AG08396 (cell line): ENCODE results near the gene ADAMTSL1.

ENCODE experiments used
- DNase-seq: peaks from one replicate; pipeline ENCODE4 v3.0.0; 2012; ENCODE audit warnings: low spot score, mixed read lengths

Gene ADAMTSL1, protein sequence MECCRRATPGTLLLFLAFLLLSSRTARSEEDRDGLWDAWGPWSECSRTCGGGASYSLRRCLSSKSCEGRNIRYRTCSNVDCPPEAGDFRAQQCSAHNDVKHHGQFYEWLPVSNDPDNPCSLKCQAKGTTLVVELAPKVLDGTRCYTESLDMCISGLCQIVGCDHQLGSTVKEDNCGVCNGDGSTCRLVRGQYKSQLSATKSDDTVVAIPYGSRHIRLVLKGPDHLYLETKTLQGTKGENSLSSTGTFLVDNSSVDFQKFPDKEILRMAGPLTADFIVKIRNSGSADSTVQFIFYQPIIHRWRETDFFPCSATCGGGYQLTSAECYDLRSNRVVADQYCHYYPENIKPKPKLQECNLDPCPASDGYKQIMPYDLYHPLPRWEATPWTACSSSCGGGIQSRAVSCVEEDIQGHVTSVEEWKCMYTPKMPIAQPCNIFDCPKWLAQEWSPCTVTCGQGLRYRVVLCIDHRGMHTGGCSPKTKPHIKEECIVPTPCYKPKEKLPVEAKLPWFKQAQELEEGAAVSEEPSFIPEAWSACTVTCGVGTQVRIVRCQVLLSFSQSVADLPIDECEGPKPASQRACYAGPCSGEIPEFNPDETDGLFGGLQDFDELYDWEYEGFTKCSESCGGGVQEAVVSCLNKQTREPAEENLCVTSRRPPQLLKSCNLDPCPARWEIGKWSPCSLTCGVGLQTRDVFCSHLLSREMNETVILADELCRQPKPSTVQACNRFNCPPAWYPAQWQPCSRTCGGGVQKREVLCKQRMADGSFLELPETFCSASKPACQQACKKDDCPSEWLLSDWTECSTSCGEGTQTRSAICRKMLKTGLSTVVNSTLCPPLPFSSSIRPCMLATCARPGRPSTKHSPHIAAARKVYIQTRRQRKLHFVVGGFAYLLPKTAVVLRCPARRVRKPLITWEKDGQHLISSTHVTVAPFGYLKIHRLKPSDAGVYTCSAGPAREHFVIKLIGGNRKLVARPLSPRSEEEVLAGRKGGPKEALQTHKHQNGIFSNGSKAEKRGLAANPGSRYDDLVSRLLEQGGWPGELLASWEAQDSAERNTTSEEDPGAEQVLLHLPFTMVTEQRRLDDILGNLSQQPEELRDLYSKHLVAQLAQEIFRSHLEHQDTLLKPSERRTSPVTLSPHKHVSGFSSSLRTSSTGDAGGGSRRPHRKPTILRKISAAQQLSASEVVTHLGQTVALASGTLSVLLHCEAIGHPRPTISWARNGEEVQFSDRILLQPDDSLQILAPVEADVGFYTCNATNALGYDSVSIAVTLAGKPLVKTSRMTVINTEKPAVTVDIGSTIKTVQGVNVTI (N-terminal part only)

DNA sequence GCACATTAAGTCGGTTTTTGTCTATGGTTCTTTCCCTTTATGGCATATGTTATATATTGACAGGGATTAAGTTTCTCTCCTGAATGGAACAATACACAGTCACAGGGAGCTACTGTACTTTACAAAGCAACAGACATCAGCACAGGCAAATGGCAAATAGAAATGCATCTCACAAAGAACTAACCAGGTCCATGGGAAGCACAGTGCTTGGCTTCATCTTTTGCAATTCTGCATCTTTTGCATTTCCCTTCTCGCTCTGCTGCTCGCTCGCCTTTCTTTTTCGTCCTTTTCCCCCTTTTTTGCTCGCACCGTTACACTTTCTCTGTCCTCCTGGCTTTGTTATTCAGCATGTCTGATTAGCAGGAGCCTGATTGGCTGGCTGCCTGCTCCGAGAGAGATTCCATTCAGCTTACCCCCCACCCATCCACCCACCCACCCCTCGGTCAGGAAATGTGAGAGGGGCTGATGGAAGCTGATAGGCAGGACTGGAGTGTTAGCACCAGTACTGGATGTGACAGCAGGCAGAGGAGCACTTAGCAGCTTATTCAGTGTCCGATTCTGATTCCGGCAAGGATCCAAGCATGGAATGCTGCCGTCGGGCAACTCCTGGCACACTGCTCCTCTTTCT is at the start of gene ADAMTSL1:
Gene ADAMTSL1 (plus strand): TSS at position 502 of the 628 bp plus-strand sequence. CDS start 80 bp downstream, at position 582.
- peak; percentile 33 for DNase-seq

- DNase-seq: no peak
These were observed 46.3 kb upstream of the ADAMTSL1 start for GRCh38 chr9:18427691-18428090.

DNA sequence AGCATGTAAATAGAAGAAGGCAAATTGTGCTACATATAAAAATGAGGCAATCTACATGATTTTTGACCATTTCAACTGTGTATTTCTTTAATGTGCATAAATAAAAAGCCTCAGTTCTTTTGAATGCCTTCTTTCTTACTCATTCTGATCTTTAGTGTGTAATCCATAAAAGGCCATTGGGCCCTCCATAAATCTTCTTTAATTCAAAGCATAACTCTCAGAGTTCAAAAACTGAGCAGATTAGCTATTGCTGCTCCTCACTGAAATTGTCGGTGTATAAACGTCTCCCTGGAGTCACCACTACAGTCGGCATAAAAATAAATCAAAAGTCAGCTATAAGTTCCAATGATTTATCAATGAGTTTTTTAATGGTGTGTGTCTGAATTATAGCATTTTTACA is 45.3 kb upstream of the ADAMTSL1 start:
- no peak for DNase-seq

DNA sequence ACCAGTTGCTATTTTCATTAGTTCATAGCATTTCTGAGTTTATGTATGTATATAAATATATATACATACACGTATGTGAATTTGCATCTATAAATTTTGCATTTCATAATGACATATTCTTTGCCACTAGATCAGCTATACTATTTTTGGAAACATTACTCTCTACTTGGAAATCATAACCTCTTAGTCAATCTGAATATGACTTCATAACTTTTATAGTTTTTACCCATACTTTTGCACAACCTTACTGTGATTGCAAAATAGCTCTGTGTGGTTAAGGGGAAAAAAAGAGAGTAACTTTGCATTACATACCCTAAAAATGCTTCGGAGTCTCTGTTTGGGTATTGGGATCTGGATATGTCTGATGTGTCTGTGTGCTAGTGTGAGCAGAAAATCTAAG is 44.9 kb upstream of the ADAMTSL1 start:
- DNase-seq: no peak

DNA sequence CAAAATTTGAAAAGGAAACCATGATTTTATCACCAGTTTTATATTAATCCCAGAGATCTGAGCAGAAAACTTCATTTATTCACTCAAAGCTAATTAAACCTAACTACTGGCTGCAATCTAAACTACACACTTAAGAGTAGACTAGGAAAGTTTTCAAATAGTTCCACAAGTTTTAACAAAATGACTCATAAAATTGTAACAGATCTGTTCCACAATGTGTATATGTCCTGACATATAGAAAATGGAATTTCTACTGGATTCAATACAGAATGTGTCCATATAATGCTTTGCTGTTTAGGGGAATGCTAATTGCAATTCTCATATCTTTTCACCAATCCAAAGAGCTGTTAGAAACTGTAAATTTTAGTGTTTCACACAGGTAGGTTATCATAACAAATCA is 40.3 kb upstream of the ADAMTSL1 start:
- DNase-seq: no peak

- no peak for DNase-seq
These were observed 36.4 kb upstream of the ADAMTSL1 start for GRCh38 chr9:18437315-18438201.

DNA sequence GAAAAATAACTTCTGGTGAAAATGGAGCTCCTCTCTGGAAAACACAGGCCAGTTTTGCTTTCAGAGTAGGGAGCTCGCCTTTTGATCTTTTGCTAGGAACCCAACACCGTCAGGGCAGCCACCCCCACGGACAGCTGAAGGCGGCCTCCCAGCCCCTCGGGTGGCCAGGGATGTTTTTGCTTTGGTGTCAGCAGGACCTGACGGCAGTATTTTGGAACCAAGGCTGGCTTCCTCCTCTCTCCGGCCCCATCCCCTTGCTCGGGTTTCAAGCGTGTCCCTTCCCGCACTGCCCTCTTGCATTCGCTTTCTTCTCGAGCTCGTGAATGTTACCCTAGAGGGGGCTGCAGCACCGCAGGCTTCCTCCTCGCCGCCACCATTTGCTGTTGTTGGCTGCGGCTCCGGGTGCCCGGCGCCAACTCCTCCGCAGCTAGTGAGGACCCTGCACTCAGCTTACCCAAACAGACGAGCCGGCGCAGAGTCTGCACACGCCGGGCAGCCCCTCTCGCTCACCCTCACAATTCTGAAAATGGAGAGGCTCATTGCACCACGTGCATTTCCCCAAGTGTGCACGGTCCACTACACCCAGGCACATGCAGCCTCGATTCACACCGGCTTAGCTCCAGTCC is 35.5 kb upstream of the ADAMTSL1 start:
- peak; percentile 23 for DNase-seq

DNA sequence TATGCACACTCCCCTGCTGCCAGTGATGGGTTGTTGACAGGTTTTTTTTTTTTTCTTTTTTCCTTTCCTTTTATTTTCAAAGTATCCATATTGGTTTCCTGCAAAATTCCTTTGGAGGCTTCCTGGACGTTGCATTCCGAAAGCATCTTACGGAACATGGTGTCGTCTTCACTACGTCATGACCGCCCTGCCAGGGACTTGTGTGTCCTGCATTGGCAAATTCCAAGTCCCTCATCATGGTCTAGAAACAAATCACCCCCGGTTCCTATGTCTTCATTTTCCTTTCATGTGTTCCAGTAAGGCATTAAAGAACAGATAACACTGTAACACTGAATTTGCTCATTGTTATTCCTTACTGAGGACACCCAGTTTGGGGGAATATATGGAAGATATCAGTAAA is 35.0 kb upstream of the ADAMTSL1 start:
- DNase-seq: no peak

GRCh38 chr9:18441261-18441660 is 32.7 kb upstream of the ADAMTSL1 start:
- DNase-seq: no peak

GRCh38 chr9:18442629-18443491 is 31.1 kb upstream of the ADAMTSL1 start:
- peak; percentile 76 for DNase-seq

DNA sequence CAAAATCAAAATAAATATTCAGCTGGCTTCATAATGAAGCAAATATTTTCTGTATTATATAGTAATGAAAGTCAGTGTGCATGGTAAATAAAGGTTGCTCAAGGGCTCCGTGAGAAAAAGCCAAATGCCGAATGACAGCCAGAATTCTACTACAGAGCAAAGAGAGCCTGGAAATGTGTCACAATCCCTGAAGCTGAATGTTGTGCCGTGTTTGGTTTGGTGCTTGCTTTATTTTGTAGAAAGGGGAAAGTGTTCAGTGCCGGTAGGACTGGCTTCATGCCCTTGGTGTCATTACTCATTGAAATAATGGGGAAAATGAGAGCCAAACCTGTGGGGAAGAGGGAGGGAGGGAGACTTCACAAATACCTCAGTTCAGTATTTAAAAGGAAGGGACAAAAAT is 26.8 kb upstream of the ADAMTSL1 start:
- no peak for DNase-seq

- no peak for DNase-seq
These were observed 26.4 kb upstream of the ADAMTSL1 start for GRCh38 chr9:18447541-18447940.

- no peak for DNase-seq
These were observed 25.9 kb upstream of the ADAMTSL1 start for GRCh38 chr9:18448101-18448500.

DNA sequence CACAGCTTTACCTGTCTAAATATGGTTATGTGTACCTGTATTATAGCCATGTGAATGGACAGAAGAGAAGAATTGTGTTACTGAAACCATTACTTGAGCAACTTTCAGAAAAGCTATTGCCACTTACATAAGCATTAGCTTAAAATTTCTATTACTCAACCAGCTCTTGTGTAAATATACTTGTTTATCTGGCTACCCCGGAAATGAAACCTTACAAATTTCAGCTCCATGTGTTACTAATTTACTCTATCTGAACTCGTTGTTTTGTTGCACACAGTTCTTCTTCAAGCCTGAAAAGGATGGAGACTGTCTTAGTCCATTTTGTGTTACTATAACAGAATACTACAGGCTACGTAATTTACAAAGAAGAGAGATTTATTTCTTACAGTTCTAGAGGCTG is 22.5 kb upstream of the ADAMTSL1 start:
- no peak for DNase-seq

DNA sequence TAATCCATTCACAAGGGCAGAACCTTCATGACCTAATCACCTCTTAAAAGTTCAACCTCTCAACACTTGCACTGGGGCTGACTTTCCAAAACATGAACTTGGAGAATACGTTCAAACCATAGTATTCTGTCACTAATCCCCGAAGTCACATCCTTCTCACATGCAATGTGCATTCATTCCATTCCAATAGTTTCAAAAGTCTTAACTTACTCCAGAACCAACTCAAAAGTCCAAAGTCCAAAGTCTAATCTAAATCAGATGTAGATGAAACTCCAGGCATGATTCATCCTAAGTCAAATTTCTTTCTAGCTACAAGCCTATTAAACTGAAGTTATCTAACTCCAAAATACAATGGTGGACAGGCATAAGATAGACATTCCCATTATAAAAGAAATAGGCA is 21.7 kb upstream of the ADAMTSL1 start:
- no peak for DNase-seq

- no peak for DNase-seq
These were observed 17.2 kb upstream of the ADAMTSL1 start for GRCh38 chr9:18456624-18457237.

DNA sequence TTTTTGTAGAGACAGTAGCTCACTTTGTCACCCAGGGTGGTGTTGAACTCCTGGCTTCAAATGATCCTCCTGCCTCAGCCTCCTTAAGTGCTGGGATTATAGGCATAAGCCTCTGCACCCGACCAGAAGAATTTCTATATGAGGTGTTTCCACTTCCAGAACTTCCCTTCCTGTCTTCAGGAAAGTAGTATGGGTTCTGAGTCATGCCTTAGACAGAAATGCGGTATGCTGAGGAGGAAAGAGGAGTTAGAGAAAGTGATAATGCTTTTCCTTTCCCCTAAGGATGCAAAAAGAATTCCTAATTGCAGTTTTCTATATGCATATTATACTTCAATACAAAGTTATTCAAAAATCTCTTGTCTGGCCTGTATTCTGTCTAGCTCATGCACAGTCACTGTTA is 16.4 kb upstream of the ADAMTSL1 start:
- DNase-seq: no peak

DNA sequence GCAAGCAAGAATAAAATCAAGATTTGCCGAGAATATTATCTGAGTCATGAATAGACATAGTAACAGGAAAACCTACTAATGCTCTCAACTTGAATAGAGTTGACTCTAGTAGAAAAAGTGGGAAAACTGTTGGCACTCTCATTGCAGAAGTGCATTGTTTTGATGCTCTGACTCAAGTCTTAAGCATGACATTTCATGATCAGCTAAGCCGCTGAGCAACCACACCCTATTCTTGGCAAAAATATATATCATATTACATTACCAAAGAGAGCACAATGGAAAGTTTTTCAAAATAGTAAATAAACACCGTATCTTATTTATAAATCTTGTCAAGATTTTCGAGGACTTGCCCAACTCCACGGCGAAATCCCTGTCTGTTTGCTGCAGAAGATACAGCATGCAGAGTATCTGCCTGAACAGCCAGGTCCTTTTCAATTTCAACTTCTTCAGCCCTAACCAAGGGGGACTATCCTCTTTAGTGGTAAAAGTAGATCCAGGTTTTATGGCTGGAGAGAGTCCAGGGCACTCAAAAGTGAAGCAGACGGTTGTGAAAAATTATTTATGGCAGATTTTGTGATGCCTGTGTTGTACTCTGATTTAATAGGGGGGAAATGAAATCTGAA is 13.9 kb upstream of the ADAMTSL1 start:
- DNase-seq: peak; percentile 39
